IPS-18c (cell line): ENCODE results near the gene FAT1.
"Not testable (repeated sequence)": the region's sequence is repeated elsewhere in the genome, so short reads cannot be mapped to it uniquely, and the experiment has no call there.

Experiments used
- H3K4me3 ChIP-seq: 2 replicates; pipeline ENCODE4 v1.7.0; 2013; ENCODE audit warnings: low read depth, mild to moderate bottlenecking, low read length, moderate library complexity; ENCODE audit not compliant: insufficient read depth
- H3K9me3 ChIP-seq: one replicate; pipeline ENCODE4 v1.6.1; 2013; ENCODE audit warnings: mild to moderate bottlenecking, low read length, moderate library complexity; ENCODE audit not compliant: control insufficient read depth, insufficient read depth

FAT1 gene

GRCh38 chr4:186756550-186756949, 32.9 kb upstream of the FAT1 start:
- not testable (repeated sequence) for H3K4me3 ChIP-seq, H3K9me3 ChIP-seq

GRCh38 chr4:186755550-186756519, 32.2 kb upstream of the FAT1 start:
- no peak overlapping the region for H3K4me3 ChIP-seq
- H3K9me3 ChIP-seq = no peaks in the 10 kb centered on the region

DNA sequence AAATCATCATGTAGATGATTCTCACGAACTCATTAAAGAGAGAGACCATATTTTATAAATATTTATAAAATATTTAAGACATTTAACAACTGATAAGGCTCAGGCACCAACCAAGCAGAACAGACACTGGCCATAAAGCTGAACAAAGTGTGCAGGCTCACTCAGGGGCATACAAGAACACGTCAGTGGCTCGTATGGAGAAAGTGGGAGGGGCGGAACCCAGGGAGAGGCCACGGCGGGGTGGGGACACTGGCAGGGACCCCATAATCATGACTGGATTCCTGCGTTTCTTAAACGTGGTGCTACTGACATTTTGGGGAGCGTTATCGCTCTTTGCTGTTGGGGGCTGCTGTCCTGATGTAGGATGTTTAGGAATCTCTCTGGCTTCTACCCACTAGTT, 31.3 kb upstream of the FAT1 start:
- Histone ChIP-seq H3K9me3 (no peaks in the 10 kb centered on the region), H3K4me3 (no peak overlapping the region)

DNA sequence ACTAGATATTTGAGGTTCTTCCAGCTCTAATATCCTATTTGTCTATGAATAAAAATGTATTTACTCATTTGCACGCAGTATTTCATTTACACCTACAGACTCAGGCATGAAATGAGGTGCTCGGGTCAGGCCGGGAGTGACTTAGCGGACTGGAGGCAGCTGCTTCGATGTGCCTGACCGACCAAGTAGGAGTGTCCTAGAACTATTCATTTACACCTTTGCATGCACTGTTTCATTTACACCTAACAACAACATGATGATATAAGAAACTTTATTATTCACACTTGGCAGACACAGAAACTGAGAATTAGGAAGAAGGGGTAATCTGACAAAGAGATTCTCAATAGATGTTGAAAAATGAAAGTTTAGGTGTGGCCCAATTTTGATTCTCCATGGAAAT, 28.7 kb upstream of the FAT1 start:
- Histone ChIP-seq H3K9me3 (no peaks in the 10 kb centered on the region), H3K4me3 (no peak overlapping the region)

DNA sequence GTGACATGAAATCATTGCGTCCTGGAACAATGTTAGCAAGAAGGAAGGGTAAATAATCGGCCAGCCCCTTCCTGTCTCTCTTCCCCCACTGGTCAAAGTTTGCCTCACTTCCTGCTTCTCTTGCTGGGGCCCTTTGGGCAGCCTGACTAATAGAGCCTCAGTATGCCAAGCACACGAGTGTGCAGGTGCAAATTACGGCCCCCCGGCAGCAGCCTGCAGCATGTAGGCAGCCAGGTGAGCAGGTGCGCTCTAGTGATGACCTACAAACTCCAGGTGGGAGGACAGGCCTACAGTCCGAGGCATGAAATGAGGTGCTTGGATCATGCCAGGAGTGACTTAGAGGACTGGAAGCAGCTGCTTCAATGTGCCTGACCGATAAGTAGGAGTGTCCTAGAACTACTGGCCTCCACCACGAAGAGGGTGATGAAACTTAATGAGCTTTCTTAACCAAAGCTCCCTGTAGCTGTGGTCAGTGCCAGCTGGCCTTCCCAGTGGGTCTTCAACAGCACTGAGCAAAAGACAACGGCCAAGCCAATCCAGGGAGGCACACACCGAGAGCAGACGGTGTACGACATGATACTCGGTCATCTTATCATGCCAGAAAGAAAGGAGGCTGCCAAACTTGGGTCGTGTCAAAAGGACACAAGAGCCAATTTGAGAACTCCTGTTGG, 26.1 kb upstream of the FAT1 start:
- no peak overlapping the region for H3K4me3 ChIP-seq
- H3K9me3 ChIP-seq = no peaks in the 10 kb centered on the region

DNA sequence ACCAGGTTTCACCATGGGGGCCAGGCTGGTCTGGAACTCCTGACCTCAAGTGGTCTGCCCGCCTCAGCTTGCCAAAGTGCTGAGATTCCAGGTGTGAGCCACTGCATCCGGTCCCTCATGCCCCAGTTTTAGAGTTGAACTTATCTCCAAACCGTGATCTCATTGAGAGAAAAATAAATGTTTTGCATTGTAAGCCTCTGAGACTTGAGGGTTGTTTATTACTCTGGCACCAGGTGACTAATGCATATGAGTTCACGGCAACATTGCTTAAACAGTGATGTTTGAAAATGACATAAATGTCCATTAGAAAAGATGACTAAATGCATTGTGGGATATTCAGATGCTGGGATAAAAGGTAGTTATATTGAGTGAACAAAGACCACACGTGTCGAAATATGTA, 22.9 kb upstream of the FAT1 start:
- no peak overlapping the region for H3K4me3 ChIP-seq
- H3K9me3 ChIP-seq = no peaks in the 10 kb centered on the region

GRCh38 chr4:186743261-186743660, 19.6 kb upstream of the FAT1 start:
- no peaks in the 10 kb centered on the region for H3K9me3 ChIP-seq
- H3K4me3 ChIP-seq = no peak overlapping the region

DNA sequence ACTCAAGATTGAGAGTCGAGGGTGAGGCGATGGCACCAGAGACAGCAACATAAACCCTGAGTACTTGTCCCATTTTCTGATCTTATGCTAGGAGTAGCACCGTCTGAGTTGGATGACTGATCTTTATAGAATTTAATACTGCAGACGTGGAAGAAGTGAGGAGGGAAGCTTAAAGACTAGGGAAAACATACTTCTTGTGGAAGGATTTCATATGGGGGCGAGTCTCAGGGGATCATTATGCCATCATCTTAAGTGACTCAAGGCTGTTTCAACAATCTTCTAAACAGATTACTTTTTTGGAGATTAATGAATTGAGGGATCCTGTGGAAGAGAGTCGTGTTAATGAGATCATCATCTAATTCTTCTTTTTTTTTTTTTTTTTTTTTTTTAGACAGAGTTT, 17.2 kb upstream of the FAT1 start:
- H3K9me3 ChIP-seq = no peaks in the 10 kb centered on the region
- H3K4me3 ChIP-seq = no peak overlapping the region

GRCh38 chr4:186739802-186740434, 16.3 kb upstream of the FAT1 start:
- H3K4me3 ChIP-seq = no peak overlapping the region
- no peaks in the 10 kb centered on the region for H3K9me3 ChIP-seq

DNA sequence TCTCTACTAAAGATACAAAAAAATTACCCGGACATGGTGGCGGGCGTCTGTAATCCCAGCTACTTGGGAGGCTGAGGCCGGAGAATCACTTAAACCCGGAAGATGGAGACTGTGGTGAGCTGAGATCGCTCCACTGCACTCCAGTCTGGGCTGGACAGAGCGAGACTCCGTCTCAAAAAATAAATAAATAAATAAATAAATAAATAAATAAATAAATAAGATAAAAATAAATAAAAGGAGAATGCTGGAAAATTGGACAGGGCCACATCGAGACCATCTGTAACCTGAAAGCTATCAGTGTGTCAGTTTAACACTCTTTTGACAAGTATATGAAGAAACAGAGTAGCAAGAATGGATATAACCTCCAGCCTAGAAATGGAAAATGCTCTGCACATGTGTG, 15.7 kb upstream of the FAT1 start:
- Histone ChIP-seq H3K4me3 (no peak overlapping the region), H3K9me3 (no peaks in the 10 kb centered on the region)

GRCh38 chr4:186738421-186738820, 14.8 kb upstream of the FAT1 start:
- H3K9me3 ChIP-seq = no peaks in the 10 kb centered on the region
- no peak overlapping the region for H3K4me3 ChIP-seq

- H3K4me3 ChIP-seq = no peak overlapping the region
- H3K9me3 ChIP-seq = no peaks in the 10 kb centered on the region
Observed at GRCh38 chr4:186737427-186737826, 13.8 kb upstream of the FAT1 start.

DNA sequence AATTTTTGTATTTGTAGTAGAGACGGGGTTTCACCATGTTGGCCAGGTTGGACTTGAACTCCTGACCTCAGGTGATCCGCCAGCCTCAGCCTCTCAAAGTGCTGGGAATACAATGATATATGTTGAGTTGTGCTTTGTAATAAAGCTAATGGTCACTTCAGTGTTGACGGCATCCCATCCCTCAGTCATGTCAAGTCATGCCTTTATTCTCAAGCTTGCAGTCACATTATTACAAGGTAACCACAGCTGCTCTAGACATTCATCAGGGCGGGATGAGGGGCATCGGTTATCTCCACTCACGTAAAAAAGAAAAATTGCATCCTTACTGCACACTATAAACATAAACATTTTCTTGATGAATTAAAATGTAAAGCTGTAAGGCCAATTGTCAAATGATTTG, 12.8 kb upstream of the FAT1 start:
- no peaks in the 10 kb centered on the region for H3K9me3 ChIP-seq
- no peak overlapping the region for H3K4me3 ChIP-seq

- H3K4me3 ChIP-seq = no peak overlapping the region
- no peaks in the 10 kb centered on the region for H3K9me3 ChIP-seq
Observed at GRCh38 chr4:186734251-186734650, 10.6 kb upstream of the FAT1 start.

- Histone ChIP-seq H3K9me3 (no peaks in the 10 kb centered on the region), H3K4me3 (no peak overlapping the region)
Observed at GRCh38 chr4:186733778-186734177, 10.1 kb upstream of the FAT1 start.

DNA sequence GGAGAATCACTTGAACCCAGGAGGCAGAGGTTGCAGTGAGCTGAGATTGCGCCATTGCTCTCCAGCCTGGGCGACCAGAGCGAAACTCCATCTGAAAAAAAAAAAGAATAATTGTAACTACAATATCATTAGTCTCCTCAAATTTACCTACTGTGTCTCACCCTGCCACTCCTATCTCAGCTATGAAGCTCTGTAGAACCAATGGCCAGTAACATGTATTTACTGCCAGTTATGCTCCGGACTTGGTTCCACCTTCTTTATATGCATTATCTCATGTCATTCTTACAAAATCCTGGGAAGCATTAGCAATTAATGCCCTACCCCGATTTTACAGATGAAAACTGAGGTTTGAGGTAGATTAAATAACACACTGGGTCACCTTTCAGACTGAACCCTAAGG, 7.0 kb upstream of the FAT1 start:
- no peaks in the 10 kb centered on the region for H3K9me3 ChIP-seq
- no peak overlapping the region for H3K4me3 ChIP-seq

DNA sequence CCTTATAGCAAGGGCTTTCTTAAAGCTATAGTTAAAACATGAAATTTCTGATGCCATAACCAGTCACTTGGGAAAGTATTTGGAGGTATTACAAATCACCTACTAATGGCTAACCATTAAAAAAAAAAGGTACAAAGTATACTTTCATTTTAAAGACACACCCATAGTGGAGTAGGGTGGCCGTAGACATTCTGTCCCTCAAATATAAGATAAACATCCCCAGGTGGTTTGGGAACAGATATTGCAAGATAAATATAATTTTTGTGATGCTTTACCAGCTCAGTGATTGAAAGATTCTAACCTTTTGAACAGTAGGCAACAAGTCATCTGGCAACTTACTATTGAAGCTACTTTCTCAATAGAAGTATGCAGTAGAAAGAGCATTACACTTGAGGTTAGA, 6.2 kb upstream of the FAT1 start:
- no peaks in the 10 kb centered on the region for H3K9me3 ChIP-seq
- H3K4me3 ChIP-seq = no peak overlapping the region
